OCI-LY7 (cell line): ENCODE data around the gene IGSF21. TPM values are rescaled to one million over a fixed set of nuclear protein-coding genes. Genes with fewer than 3 reads are reported as not detected.

Experiments
- BruUV-seq: library from RNA; stranded (reverse); fragments of 400-500 nt; replicated peaks from 2 replicates; lab custom pipeline; 2021; lab: Mats Ljungman, UMichigan
- CTCF ChIA-PET: fragments of 300-600 bp; sonication (Branson Sonifier 250); formaldehyde crosslinking; loops from one replicate; lab custom pipeline; 2022; ENCODE audit warnings: antibody characterized with exemption; ENCODE audit not compliant: unreplicated experiment; lab: Charles Lee
- POLR2A ChIA-PET: fragments of 300-600 bp; sonication (Branson Sonifier 250); formaldehyde crosslinking; loops from one replicate; lab custom pipeline; 2022; ENCODE audit warnings: antibody characterized with exemption; lab: Charles Lee
- DNase-seq: peaks from one replicate; pipeline ENCODE4 v3.0.0-alpha.2; 2015; ENCODE audit warnings: low spot score
- H2AFZ ChIP-seq: fragments of 200-600 bp; sonication (generic), shearing (Covaris generic); 2 replicates; pipeline ENCODE4 v1.6.1; 2014; ENCODE audit warnings: mild to moderate bottlenecking, antibody characterized with exemption, low read length, moderate library complexity
- H3K27ac ChIP-seq: fragments of 200-600 bp; sonication (generic); 2 replicates; pipeline ENCODE4 v1.5.1; 2014; ENCODE audit warnings: mixed run types, low read depth, mild to moderate bottlenecking, moderate library complexity, low read length, inconsistent platforms; ENCODE audit not compliant: poor library complexity, severe bottlenecking
- H3K36me3 ChIP-seq: fragments of 200-600 bp; sonication (generic); 2 replicates; pipeline ENCODE4 v1.6.1; 2014; ENCODE audit warnings: mild to moderate bottlenecking, antibody characterized with exemption, low read length, moderate library complexity, mixed read lengths; ENCODE audit not compliant: insufficient read depth
- H3K4me1 ChIP-seq: fragments of 200-600 bp; sonication (generic); 2 replicates; pipeline ENCODE4 v1.5.1; 2014; ENCODE audit warnings: mild to moderate bottlenecking, low read length; ENCODE audit not compliant: insufficient read depth, poor library complexity, severe bottlenecking
- H3K4me2 ChIP-seq: fragments of 200-600 bp; sonication (generic); 2 replicates; pipeline ENCODE4 v1.6.1; 2014; ENCODE audit warnings: mild to moderate bottlenecking, low read length
- H3K4me3 ChIP-seq: fragments of 200-600 bp; sonication (generic); 2 replicates; pipeline ENCODE4 v1.5.1; 2014; ENCODE audit warnings: mild to moderate bottlenecking, low read depth, low read length; ENCODE audit not compliant: poor library complexity, severe bottlenecking
- H3K79me2 ChIP-seq: fragments of 200-600 bp; sonication (generic); 2 replicates; pipeline ENCODE4 v1.6.1; 2016; ENCODE audit warnings: low read depth, mild to moderate bottlenecking, low read length, moderate library complexity, mixed read lengths; ENCODE audit not compliant: insufficient read depth
- H3K9me2 ChIP-seq: fragments of 200-600 bp; sonication (generic); 2 replicates; pipeline ENCODE4 v1.6.1; 2016; ENCODE audit warnings: mild to moderate bottlenecking, low read length, mixed read lengths; ENCODE audit not compliant: insufficient read depth
- H3K9me3 ChIP-seq: fragments of 200-600 bp; sonication (generic); 2 replicates; pipeline ENCODE4 v1.6.1; 2014; ENCODE audit warnings: mild to moderate bottlenecking, mixed run types, low read length, mixed read lengths
- H4K20me1 ChIP-seq: fragments of 200-600 bp; sonication (generic); 2 replicates; pipeline ENCODE4 v1.6.1; 2014; ENCODE audit warnings: mild to moderate bottlenecking, antibody characterized with exemption, low read length, moderate library complexity, mixed read lengths; ENCODE audit not compliant: insufficient read depth
- CTCF ChIP-seq: fragments of 200-600 bp; sonication (generic); conservative IDR thresholded peaks from 2 replicates; pipeline ENCODE4 v1.5.1; 2014; ENCODE audit warnings: mild to moderate bottlenecking, antibody characterized with exemption, low read length, moderate library complexity, mixed read lengths
- EZH2phosphoT487 ChIP-seq: fragments of 200-600 bp; sonication (generic); IDR thresholded peaks from 2 replicates; pipeline ENCODE4 v1.6.1; 2018; ENCODE audit warnings: low read depth, borderline replicate concordance, mild to moderate bottlenecking, mixed run types, antibody characterized with exemption, low read length, moderate library complexity, mixed read lengths
- intact Hi-C: fragments of 100-400 bp; cut with micrococcal nuclease; formaldehyde crosslinking; loops from one replicate; pipeline ENCODE4 v1.10.0; 2022; ENCODE audit not compliant: unreplicated experiment
- total RNA-seq, 2 experiments: library from RNA; depleted of rRNA in 1 of 2; stranded (reverse); fragments of >200 nt in 1 of 2; shearing (Covaris generic) in 1 of 2; gene quantifications; 2 replicates each; pipeline ENCODE4 v1.2.3, GENCODE V29; 2014 to 2022

The IGSF21 gene
- total RNA-seq, 2 experiments from 2014 or later = 0.17 TPM; not detected in 1

GRCh38 chr1:18350747-18351146, 243.1 kb downstream of the IGSF21 start:
- H3K4me3 ChIP-seq = no peak overlapping the region
- no peaks in the 10 kb centered on the region for H3K79me2 ChIP-seq
- TF ChIP-seq CTCF = no peak
- no peak for TF ChIP-seq EZH2phosphoT487
- BruUV-seq = no TSS peak
- intact Hi-C loops = no loop called here
- CTCF ChIA-PET = no interaction called here
- POLR2A ChIA-PET = no interaction called here
- no peaks in the 10 kb centered on the region for H3K36me3 ChIP-seq
- H3K27ac ChIP-seq = no peak overlapping the region
- H3K4me2 ChIP-seq = no peak overlapping the region
- no peaks in the 10 kb centered on the region for H3K9me3 ChIP-seq
- H4K20me1 ChIP-seq = no peaks in the 10 kb centered on the region
- H3K9me2 ChIP-seq = no peaks in the 10 kb centered on the region
- H3K4me1 ChIP-seq = no peaks in the 10 kb centered on the region
- H2AFZ ChIP-seq = no peak overlapping the region
- DNase-seq = no peak

GRCh38 chr1:18351735-18352134, 244.1 kb downstream of the IGSF21 start:
- no peak overlapping the region for H3K4me3 ChIP-seq
- no peaks in the 10 kb centered on the region for H3K36me3 ChIP-seq
- H3K27ac ChIP-seq = no peak overlapping the region
- no peak for TF ChIP-seq CTCF
- TF ChIP-seq EZH2phosphoT487 = no peak
- no peaks in the 10 kb centered on the region for H3K9me3 ChIP-seq
- intact Hi-C loops = no loop called here
- no peaks in the 10 kb centered on the region for H3K9me2 ChIP-seq
- BruUV-seq = no TSS peak
- no peaks in the 10 kb centered on the region for H4K20me1 ChIP-seq
- H2AFZ ChIP-seq = no peak overlapping the region
- POLR2A ChIA-PET = no interaction called here
- no peak overlapping the region for H3K4me2 ChIP-seq
- no peaks in the 10 kb centered on the region for H3K4me1 ChIP-seq
- CTCF ChIA-PET = no interaction called here
- no peaks in the 10 kb centered on the region for H3K79me2 ChIP-seq
- DNase-seq = no peak

GRCh38 chr1:18352636-18353265, 245.2 kb downstream of the IGSF21 start:
- H3K79me2 ChIP-seq = no peaks in the 10 kb centered on the region
- TF ChIP-seq CTCF (no peak), EZH2phosphoT487 (no peak)
- no peaks in the 10 kb centered on the region for H3K9me3 ChIP-seq
- H3K4me2 ChIP-seq = no peak overlapping the region
- ChIA-PET CTCF (no interaction called here), POLR2A (interaction anchor here (0.7 kb wide), 1 partner anchor 114 kb away, joined by 3 read pairs; no protein-coding TSS in a partner anchor)
- intact Hi-C loops = no loop called here
- H3K4me3 ChIP-seq = no peak overlapping the region
- H3K27ac ChIP-seq = no peak overlapping the region
- DNase-seq = no peak
- H3K4me1 ChIP-seq = no peaks in the 10 kb centered on the region
- no peaks in the 10 kb centered on the region for H3K36me3 ChIP-seq
- H4K20me1 ChIP-seq = no peaks in the 10 kb centered on the region
- H2AFZ ChIP-seq = no peak overlapping the region
- H3K9me2 ChIP-seq = no peaks in the 10 kb centered on the region
- no TSS peak for BruUV-seq
